Measurements from ENCODE around the gene LRRC37B.

DNA sequence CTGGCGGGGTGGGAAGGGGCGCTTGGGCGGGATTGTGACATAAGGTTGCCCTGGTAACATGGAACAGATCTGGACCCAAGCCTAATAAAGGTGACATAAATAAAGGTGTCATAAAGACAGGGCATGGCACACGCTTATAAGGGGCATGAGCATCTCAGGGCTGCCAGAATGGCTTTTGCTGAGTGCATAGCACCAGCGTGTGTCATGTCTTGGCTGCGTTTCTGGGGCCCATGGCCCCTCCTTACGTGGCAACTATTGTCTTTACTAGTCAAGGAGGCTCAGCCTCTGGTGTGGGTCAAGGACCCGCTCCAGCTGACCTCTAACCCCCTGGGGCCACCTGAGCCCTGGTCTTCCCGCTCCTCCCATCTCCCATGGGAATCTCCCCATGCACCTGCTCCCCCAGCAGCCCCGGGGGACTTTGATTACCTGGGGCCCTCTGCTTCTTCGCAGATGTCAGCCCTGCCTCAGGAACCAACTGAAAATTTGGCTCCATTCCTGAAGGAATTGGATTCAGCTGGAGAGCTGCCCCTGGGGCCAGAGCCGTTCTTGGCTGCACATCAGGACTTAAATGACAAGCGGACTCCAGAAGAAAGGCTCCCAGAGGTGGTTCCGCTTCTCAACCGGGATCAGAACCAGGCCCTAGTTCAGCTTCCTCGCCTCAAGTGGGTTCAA is 13.9 kb downstream of the LRRC37B start:
- TF ChIP-seq YY1 (IDR thresholded peaks at IDR 0.05; ENCODE audit: insufficient read depth, insufficient read length) (no peak), ZNF274 (IDR thresholded peaks at IDR 0.05; ENCODE audit: low read depth, low read length) (no peak)
